HepG2 (cell line): ENCODE data around the gene PXMP4. TPM values are rescaled to one million over a fixed set of nuclear protein-coding genes. Genes with fewer than 3 reads are reported as not detected.

Experiments used
- ATF5 ChIP-seq: sonication (generic); formaldehyde crosslinking; IDR thresholded peaks from 2 replicates; pipeline ENCODE4 v1.4.0; 2020; ENCODE audit warnings: mild to moderate bottlenecking, low read depth, missing genetic modification reagents
- HDAC2 ChIP-seq: sonication (generic); formaldehyde crosslinking; IDR thresholded peaks from 2 replicates; pipeline ENCODE4 v1.4.0; 2020; ENCODE audit warnings: missing genetic modification reagents
- HOXA9 ChIP-seq: sonication (generic); formaldehyde crosslinking; IDR thresholded peaks from 2 replicates; pipeline ENCODE4 v1.8.1; 2022; ENCODE audit warnings: missing genetic modification reagents, mild to moderate bottlenecking, moderate library complexity, borderline replicate concordance
- ISX ChIP-seq: sonication (generic); formaldehyde crosslinking; conservative IDR thresholded peaks from 2 replicates; pipeline ENCODE4 v1.5.0; 2020; ENCODE audit warnings: missing genetic modification reagents
- MTF2 ChIP-seq: sonication (generic); formaldehyde crosslinking; IDR thresholded peaks from 2 replicates; pipeline ENCODE4 v1.5.0; 2020; ENCODE audit warnings: missing genetic modification reagents, borderline replicate concordance
- NFYC ChIP-seq: IDR thresholded peaks from 2 replicates; pipeline ENCODE4 v1.6.1; 2016; ENCODE audit warnings: missing genetic modification reagents, missing compliant biosample characterization
- SMAD9 ChIP-seq: sonication (generic); formaldehyde crosslinking; IDR thresholded peaks from 2 replicates; pipeline ENCODE4 v1.5.1; 2020; ENCODE audit warnings: mild to moderate bottlenecking, missing genetic modification reagents
- SOX5 ChIP-seq: IDR thresholded peaks from 2 replicates; pipeline ENCODE4 v1.6.1; 2016; ENCODE audit warnings: borderline replicate concordance
- ZBTB7A ChIP-seq: sonication (generic); formaldehyde crosslinking; IDR thresholded peaks from 2 replicates; pipeline ENCODE4 v1.8.0; 2022; ENCODE audit warnings: mild to moderate bottlenecking, missing genetic modification reagents
- ZHX2 ChIP-seq, 2 experiments: sonication (generic) in 1 of 2; formaldehyde crosslinking in 1 of 2; IDR thresholded peaks; 2 replicates each; pipeline versions ENCODE4 v1.6.1 to v1.9.0; 2014 to 2022; ENCODE audit warnings: antibody characterized with exemption in 1 of 2, borderline replicate concordance in 1 of 2, inconsistent platforms in 1 of 2, low read depth in 1 of 2, missing genetic modification reagents in 1 of 2
- ZNF460 ChIP-seq: sonication (generic); formaldehyde crosslinking; IDR thresholded peaks from 2 replicates; pipeline ENCODE4 v1.5.1; 2020; ENCODE audit warnings: missing genetic modification reagents, mild to moderate bottlenecking, borderline replicate concordance
- polyA plus RNA-seq, 8 experiments: library from polyadenylated mRNA; depleted of rRNA in 3 of 8; stranded (reverse) in 7 of 8; unstranded in 1 of 8; fragments of >200 nt; fragmentation: Illumina TruSeq in 4 of 8; extraction: Trizol in 4 of 8; gene quantifications; 2 replicates each; pipeline versions ENCODE4 v1.2.1 to v1.2.3, GENCODE V29; 2011 to 2016; ENCODE audit warnings: low read depth in 4 of 8, missing spikeins in 1 of 8, mixed read lengths in 1 of 8; ENCODE audit not compliant: insufficient read depth in 1 of 8
- total RNA-seq, 5 experiments: library from RNA; depleted of rRNA; stranded (reverse); fragments of >200 nt; fragmentation: Illumina TruSeq; extraction: Trizol; gene quantifications; 2 replicates each; pipeline ENCODE4 v1.2.3, GENCODE V29; 2016; ENCODE audit warnings: low read depth in 1 of 5
- TF ChIP-seq, protein P1 (sequence below): sonication (generic); formaldehyde crosslinking; IDR thresholded peaks from 2 replicates; pipeline ENCODE4 v1.4.0; 2020; ENCODE audit warnings: missing genetic modification reagents
- TF ChIP-seq, protein P2 (sequence below): sonication (generic); formaldehyde crosslinking; IDR thresholded peaks from 2 replicates; pipeline ENCODE4 v1.8.1; 2023; ENCODE audit warnings: missing genetic modification reagents, inconsistent platforms, borderline replicate concordance
- TF ChIP-seq, protein P3 (sequence below): sonication (generic); formaldehyde crosslinking; IDR thresholded peaks from 2 replicates; pipeline ENCODE4 v1.8.1; 2022; ENCODE audit warnings: mild to moderate bottlenecking, missing genetic modification reagents
- TF ChIP-seq, protein P4 (sequence below): sonication (generic); formaldehyde crosslinking; conservative IDR thresholded peaks from 2 replicates; pipeline ENCODE4 v1.4.0; 2020; ENCODE audit warnings: missing genetic modification reagents

The PXMP4 gene
- total and polyA plus RNA-seq, 2 of the 13 experiments (the other 11 are each of a cell fraction or from before 2014, with no cell fraction given), result not detected

GRCh38 chr20:33710681-33711445 lies 9.2 kb downstream of the PXMP4 start (continued):
- TF ChIP-seq ZNF460 (CRISPR knock-in tag) (no peak), ZHX2 (IDR thresholded peaks at IDR 0.05; ENCODE audit: low read depth) (no peak), ZHX2 (CRISPR knock-in tag; IDR thresholded peaks at IDR 0.05; ENCODE audit: borderline replicate concordance) (no peak), NFYC (CRISPR knock-in tag) (no peak), HOXA9 (CRISPR knock-in tag) (no peak), ISX (CRISPR knock-in tag) (no peak), ATF5 (CRISPR knock-in tag) (no peak), MTF2 (CRISPR knock-in tag) (no peak), SOX5 (CRISPR knock-in tag) (peak; percentile 49; the same call in 1 of the 2 replicates), HDAC2 (no peak), ZBTB7A (CRISPR knock-in tag) (no peak), SMAD9 (no peak)
- TF ChIP-seq, protein P1, sequence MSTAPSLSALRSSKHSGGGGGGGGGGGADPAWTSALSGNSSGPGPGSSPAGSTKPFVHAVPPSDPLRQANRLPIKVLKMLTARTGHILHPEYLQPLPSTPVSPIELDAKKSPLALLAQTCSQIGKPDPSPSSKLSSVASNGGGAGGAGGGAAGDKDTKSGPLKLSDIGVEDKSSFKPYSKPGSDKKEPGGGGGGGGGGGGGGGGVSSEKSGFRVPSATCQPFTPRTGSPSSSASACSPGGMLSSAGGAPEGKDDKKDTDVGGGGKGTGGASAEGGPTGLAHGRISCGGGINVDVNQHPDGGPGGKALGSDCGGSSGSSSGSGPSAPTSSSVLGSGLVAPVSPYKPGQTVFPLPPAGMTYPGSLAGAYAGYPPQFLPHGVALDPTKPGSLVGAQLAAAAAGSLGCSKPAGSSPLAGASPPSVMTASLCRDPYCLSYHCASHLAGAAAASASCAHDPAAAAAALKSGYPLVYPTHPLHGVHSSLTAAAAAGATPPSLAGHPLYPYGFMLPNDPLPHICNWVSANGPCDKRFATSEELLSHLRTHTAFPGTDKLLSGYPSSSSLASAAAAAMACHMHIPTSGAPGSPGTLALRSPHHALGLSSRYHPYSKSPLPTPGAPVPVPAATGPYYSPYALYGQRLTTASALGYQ (CRISPR knock-in tag), result no peak
- TF ChIP-seq, protein P2, sequence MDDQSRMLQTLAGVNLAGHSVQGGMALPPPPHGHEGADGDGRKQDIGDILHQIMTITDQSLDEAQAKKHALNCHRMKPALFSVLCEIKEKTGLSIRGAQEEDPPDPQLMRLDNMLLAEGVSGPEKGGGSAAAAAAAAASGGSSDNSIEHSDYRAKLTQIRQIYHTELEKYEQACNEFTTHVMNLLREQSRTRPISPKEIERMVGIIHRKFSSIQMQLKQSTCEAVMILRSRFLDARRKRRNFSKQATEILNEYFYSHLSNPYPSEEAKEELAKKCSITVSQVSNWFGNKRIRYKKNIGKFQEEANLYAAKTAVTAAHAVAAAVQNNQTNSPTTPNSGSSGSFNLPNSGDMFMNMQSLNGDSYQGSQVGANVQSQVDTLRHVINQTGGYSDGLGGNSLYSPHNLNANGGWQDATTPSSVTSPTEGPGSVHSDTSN, result no peak
- TF ChIP-seq, protein P3, sequence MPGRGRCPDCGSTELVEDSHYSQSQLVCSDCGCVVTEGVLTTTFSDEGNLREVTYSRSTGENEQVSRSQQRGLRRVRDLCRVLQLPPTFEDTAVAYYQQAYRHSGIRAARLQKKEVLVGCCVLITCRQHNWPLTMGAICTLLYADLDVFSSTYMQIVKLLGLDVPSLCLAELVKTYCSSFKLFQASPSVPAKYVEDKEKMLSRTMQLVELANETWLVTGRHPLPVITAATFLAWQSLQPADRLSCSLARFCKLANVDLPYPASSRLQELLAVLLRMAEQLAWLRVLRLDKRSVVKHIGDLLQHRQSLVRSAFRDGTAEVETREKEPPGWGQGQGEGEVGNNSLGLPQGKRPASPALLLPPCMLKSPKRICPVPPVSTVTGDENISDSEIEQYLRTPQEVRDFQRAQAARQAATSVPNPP (CRISPR knock-in tag), result no peak
- TF ChIP-seq, protein P4, sequence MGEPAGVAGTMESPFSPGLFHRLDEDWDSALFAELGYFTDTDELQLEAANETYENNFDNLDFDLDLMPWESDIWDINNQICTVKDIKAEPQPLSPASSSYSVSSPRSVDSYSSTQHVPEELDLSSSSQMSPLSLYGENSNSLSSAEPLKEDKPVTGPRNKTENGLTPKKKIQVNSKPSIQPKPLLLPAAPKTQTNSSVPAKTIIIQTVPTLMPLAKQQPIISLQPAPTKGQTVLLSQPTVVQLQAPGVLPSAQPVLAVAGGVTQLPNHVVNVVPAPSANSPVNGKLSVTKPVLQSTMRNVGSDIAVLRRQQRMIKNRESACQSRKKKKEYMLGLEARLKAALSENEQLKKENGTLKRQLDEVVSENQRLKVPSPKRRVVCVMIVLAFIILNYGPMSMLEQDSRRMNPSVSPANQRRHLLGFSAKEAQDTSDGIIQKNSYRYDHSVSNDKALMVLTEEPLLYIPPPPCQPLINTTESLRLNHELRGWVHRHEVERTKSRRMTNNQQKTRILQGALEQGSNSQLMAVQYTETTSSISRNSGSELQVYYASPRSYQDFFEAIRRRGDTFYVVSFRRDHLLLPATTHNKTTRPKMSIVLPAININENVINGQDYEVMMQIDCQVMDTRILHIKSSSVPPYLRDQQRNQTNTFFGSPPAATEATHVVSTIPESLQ (CRISPR knock-in tag), result no peak
